ENCODE data around the gene FGD4.

- TF ChIP-seq CTCF (conservative IDR thresholded peaks at IDR 0.05; ENCODE audit: low read length): no peak
- no peak for TF ChIP-seq EZH2phosphoT487 (IDR thresholded peaks at IDR 0.05; ENCODE audit: borderline replicate concordance)
Observed at GRCh38 chr12:32651151-32651955, 252.0 kb downstream of the FGD4 start.
